Stimulated activated naive CD8-positive, alpha-beta T cell treated with anti-CD3 and anti-CD28 coated beads, Interleukin-15, Interleukin-2, amounts not matched to agents 100 U/mL and 50 U/mL, for 24 hours (primary cell): ENCODE measurements around the gene VKORC1.

Experiments used
- ATAC-seq: fragments of 150-1000 bp; cut with Tn5 transposase; one replicate; pipeline ENCODE4 v1.10.0; 2021
- DNase-seq: peaks from one replicate; pipeline ENCODE4 v3.0.0; 2021

Gene VKORC1

GRCh38 chr16:31130336-31130891 is 35.8 kb upstream of the VKORC1 start:
- DNase-seq (no peak), ATAC-seq (no peak)

DNA sequence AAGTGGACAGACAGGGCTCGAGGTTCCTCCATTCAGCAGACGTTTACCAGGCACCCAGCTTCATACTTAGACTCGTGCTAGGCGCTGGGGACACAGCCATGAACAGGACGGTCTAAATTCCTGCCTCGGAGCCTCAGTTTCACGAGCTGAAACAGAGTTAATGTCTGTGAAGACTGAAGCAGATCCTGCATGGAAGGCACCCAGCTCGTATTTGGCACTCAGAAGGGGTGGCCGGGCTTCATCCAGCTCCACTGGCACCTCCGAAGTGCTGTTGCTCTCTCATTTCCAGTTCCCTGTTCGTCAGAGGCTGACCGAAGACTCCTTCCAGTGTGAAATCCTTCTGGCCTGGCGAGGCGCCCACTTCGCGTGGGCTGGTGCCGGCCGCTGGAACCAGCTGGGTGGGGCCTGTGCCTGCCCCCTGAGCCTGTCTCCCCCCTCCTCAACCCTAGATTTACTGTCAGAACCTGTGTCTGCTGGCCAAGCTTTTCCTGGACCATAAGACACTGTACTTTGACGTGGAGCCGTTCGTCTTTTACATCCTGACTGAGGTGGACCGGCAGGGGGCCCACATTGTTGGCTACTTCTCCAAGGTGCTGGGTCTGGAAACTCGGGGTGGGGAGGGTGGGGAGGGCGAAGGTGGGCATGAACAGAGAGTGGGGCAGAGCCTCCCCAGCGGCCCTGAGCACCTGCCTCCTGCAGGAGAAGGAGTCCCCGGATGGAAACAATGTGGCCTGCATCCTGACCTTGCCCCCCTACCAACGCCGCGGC is 35.2 kb upstream of the VKORC1 start:
- ATAC-seq (no peak), DNase-seq (no peak)

DNA sequence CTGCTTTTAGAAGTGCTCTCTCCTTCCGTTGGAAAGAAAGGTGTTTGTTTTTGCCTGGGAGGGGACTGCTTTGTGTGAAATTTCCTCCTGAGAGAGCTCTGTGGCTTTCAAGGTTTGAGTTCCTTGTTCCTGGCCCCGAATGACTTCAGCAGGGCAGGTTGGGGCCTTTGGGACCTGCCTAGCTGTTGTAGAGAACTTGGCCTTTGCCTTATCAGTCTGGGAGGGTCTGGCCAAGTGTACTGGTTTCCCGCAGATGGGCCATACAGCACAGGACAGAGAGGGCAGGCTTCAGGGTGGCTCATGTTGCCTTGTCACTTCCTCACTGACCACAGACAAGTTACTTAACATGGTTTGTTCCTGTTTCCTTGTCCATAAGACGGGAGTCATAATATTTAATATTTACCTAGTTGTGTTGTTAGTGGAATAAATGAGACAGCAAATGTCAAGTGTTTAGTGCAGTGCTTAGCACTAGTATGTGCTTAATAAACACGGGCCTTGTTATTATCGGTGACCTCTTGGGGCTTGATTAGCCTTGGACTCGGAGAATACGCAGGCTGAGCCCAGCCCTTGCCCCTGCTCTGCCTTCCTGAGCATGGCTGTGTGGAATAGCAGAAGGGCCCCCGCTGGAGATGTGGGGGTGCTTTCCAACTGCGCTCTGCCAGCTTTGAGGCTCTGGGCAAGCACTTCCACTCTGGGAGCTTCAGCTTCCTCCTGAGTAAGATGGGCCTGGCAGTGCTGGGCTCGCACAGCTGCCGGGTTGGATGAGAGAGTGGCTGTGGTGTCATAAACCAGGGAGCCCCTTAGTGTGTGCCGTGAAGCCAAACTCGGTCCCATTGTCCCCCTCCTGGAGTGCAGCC is 34.3 kb upstream of the VKORC1 start:
- ATAC-seq: no peak
- DNase-seq: no peak

DNA sequence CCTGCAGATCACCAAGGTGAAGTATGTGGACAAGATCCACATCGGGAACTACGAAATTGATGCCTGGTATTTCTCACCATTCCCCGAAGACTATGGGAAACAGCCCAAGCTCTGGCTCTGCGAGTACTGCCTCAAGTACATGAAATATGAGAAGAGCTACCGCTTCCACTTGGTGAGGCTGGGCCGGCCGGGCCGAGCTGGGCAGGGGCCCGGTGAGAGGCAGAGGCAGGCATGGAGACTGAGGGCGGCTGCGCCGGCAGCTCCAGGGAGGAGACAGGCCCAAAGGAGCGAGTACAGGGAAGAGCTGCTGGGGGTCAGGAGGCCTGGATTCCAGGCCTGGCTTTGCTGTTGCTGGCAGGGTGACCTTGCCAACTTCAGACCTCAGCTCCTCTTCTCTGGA is 32.6 kb upstream of the VKORC1 start:
- no peak for DNase-seq

GRCh38 chr16:31125844-31126243 is 31.2 kb upstream of the VKORC1 start:
- no peak for ATAC-seq
- DNase-seq: no peak

More for the DNA sequence above, 32.6 kb upstream of the VKORC1 start:
- ATAC-seq: no peak

GRCh38 chr16:31120129-31120528 is 25.5 kb upstream of the VKORC1 start:
- DNase-seq (no peak), ATAC-seq (no peak)

GRCh38 chr16:31118223-31119155 is 23.9 kb upstream of the VKORC1 start:
- ATAC-seq: no peak
- no peak for DNase-seq

GRCh38 chr16:31117384-31118222 is 23.0 kb upstream of the VKORC1 start, which contains the start of gene KAT8:
KAT8 (plus strand) TSS chr16:31117664; CDS start chr16:31117682, 18 bp downstream.
- peak; percentile 98 for DNase-seq
- peak; percentile 94 for ATAC-seq

DNA sequence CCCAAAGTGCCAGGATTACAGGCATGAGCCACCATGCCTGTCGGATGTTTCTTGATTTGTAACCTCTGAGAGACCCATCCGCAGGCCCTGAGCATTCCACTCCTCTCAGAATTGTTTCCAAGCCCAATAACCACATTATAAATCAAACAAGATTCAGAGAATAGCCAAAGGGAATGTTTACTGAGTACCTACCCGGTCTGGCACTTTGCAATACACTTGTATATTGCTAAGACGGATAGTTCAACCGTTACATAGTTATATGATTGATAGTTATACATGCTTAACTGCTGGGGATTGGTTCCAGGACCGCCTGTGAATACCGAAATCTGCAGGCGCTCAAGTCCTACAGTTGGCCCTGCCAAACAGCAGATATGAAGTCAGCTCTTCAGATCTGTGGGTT is 19.9 kb upstream of the VKORC1 start:
- ATAC-seq (no peak), DNase-seq (no peak)

GRCh38 chr16:31113121-31114120 is 18.8 kb upstream of the VKORC1 start:
- DNase-seq (no peak), ATAC-seq (no peak)

GRCh38 chr16:31112711-31113110 is 18.1 kb upstream of the VKORC1 start:
- no peak for DNase-seq

DNA sequence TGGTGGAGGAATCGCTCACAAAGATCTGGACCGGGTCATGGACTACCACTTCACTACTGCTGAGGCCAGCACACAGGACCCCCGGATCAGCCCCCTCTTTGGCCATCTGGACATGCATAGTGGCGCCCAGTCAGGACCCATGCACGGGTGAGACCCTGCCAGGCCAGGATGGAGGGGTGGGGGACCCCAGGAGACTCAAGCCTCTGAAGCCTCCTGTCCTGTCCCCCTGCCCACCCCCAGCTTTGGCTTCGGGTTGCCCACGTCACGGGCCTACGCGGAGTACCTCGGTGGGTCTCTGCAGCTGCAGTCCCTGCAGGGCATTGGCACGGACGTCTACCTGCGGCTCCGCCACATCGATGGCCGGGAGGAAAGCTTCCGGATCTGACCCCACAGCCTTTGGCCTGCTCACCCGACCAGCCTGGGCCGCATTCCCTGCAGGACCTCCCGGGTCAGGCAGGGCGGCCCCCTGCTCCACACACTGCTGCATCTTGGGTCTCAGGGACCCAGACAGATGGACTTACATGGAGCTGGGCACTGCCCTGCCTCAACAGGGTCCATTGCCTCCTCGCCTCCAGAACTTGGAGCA is 17.4 kb upstream of the VKORC1 start:
- ATAC-seq (no peak), DNase-seq (no peak)

More at GRCh38 chr16:31112711-31113110, 18.1 kb upstream of the VKORC1 start:
- no peak for ATAC-seq

DNA sequence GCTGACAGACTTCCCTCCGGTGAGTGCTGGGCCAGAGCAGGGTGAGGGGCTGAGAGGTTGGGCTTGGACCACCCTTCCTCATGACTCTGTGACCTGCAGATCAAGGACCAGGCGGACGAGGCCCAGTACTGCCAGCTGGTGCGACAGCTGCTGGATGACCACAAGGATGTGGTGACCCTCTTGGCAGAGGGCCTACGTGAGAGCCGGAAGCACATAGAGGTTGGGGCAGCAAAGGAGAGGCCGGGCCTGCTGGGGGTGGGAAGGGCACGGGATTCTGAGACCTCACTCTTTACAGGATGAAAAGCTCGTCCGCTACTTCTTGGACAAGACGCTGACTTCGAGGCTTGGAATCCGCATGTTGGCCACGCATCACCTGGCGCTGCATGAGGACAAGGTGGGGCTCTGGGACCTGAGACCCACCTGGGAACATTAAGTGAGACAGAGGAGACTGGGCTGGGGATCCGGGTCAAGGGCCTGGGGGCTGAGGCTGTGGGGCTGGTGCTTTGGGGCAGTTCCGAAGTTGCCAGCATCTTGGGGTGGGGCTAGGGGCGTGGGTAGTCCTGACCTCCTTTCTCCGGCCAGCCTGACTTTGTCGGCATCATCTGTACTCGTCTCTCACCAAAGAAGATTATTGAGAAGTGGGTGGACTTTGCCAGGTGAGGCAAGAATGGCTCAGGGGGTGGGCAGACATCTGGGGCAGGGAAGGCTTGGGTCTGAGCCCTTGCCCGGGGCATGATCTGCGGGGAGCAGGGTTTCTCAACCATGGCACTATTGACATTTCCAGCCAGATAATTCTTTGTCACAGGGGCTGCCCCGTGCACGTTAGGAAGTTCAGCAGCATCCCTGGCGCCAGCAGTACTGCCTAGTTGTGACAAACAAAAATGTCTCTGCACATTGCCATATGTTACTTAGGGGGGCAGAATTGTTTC is 15.8 kb upstream of the VKORC1 start:
- ATAC-seq (no peak), DNase-seq (no peak)

- DNase-seq (no peak), ATAC-seq (no peak)
Observed at GRCh38 chr16:31109622-31110021, 15.0 kb upstream of the VKORC1 start.

DNA sequence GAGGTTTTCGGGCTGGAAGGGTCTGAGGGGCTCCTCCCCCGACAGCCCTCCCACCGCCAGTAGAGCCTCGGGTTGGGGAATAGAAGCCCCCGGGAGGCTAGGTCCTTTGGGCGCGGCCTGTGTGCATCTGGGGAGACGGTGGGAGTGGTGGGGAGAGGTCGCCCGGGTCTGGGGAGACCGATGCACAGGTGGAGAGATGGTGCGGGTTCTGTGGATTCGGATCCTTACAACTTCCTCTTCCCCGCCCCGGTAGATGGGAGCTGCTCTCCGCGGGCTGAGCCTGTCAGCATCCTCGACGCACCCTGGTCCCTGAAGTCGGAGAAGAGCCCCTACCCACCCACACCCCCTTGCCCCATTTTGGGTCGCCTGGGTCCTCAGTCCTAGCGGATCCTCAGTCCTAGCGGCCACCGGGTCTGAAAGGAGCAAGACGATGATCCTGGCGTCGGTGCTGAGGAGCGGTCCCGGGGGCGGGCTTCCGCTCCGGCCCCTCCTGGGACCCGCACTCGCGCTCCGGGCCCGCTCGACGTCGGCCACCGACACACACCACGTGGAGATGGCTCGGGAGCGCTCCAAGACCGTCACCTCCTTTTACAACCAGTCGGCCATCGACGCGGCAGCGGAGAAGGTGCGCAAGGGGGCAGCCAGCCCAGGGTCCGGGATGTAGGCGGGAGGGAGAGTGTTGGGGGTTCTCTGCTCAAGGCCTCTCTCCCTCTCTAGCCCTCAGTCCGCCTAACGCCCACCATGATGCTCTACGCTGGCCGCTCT is 14.4 kb upstream of the VKORC1 start:
- ATAC-seq (no peak), DNase-seq (no peak)

GRCh38 chr16:31108035-31108793 is 13.6 kb upstream of the VKORC1 start, which contains the start of gene BCKDK:
BCKDK (plus strand) TSS chr16:31108386; CDS start chr16:31109224, 838 bp downstream.
- ATAC-seq: peak; percentile 83
- DNase-seq: peak; percentile 87
